Spleen (tissue), 11 donors: ENCODE data around the gene UGCG. TPM values are rescaled to one million over a fixed set of nuclear protein-coding genes. Genes with fewer than 3 reads are reported as not detected.
A peak's percentile ranks its signal among the peaks of the same experiment; 100 is the strongest.

Source experiments
- DNase-seq: peaks from one replicate; pipeline ENCODE4 v3.0.0-alpha.2; 2020
- H3K27ac ChIP-seq, 8 donors: fragments of 200-600 bp; sonication (generic) in 7 of 8; 1 replicate in 4 of 8; 2 replicates in 4 of 8; pipeline versions ENCODE4 v1.5.0 to v1.8.0; 2016 to 2021; ENCODE audit warnings: inconsistent platforms in 4 of 8, mild to moderate bottlenecking in 4 of 8, moderate library complexity in 1 of 8
- H3K27me3 ChIP-seq, 7 donors: fragments of 200-600 bp; sonication (generic) in 6 of 7; replicated peaks in 1 of 7; 1 replicate in 4 of 7; 2 replicates in 3 of 7; pipeline versions ENCODE4 v1.5.0 to v1.8.0; 2016 to 2021; ENCODE audit warnings: inconsistent platforms in 3 of 7, mild to moderate bottlenecking in 1 of 7
- H3K36me3 ChIP-seq, 6 donors: fragments of 200-600 bp; sonication (generic) in 5 of 6; 1 replicate in 4 of 6; 2 replicates in 2 of 6; pipeline versions ENCODE4 v1.5.0 to v1.8.0; 2016 to 2021; ENCODE audit warnings: inconsistent platforms in 2 of 6
- H3K4me1 ChIP-seq, 6 donors: fragments of 200-600 bp; sonication (generic) in 5 of 6; 1 replicate in 3 of 6; 2 replicates in 3 of 6; pipeline versions ENCODE4 v1.5.0 to v1.8.0; 2016 to 2021; ENCODE audit warnings: inconsistent platforms in 3 of 6
- H3K4me3 ChIP-seq, 8 donors: fragments of 200-600 bp; sonication (generic) in 7 of 8; 1 replicate in 4 of 8; 2 replicates in 4 of 8; pipeline versions ENCODE4 v1.5.0 to v1.8.0; 2016 to 2021; ENCODE audit warnings: inconsistent platforms in 4 of 8, mild to moderate bottlenecking in 4 of 8, moderate library complexity in 2 of 8
- H3K9me3 ChIP-seq, 8 donors: fragments of 200-600 bp; sonication (generic) in 7 of 8; 1 replicate in 4 of 8; 2 replicates in 4 of 8; pipeline versions ENCODE4 v1.5.0 to v1.8.0; 2016 to 2021; ENCODE audit warnings: inconsistent platforms in 4 of 8
- CTCF ChIP-seq, 11 experiments: fragments of 200-600 bp in 7 of 11; fragments of 450-650 bp in 4 of 11; sonication (generic) in 4 of 11; IDR thresholded peaks in 8 of 11; conservative IDR thresholded peaks in 3 of 11; 1 replicate in 7 of 11; 2 replicates in 4 of 11; pipeline versions ENCODE4 v1.4.0 to v1.8.0; 2016 to 2021; ENCODE audit warnings: antibody characterized with exemption in 11 of 11, inconsistent platforms in 4 of 11, mild to moderate bottlenecking in 1 of 11
- POLR2A ChIP-seq, 3 donors: fragments of 450-650 bp; IDR thresholded peaks; one replicate each; pipeline ENCODE4 v1.5.1; 2017; ENCODE audit warnings: antibody characterized with exemption in 3 of 3, mild to moderate bottlenecking in 1 of 3
- POLR2AphosphoS5 ChIP-seq, 3 donors: sonication (generic); formaldehyde crosslinking; IDR thresholded peaks; one replicate each; pipeline ENCODE4 v1.5.1; 2017; ENCODE audit warnings: antibody characterized with exemption in 3 of 3
- WGBS, 5 donors: extraction: QIAGEN DNeasy Blood & Tissue Kit in 3 of 5; methylation state at CpG; one replicate each; pipeline versions ENCODE4 v1.1.5 to v1.1.7; 2013 to 2018; 5-methylcytosine and 5-hydroxymethylcytosine counted together
- intact Hi-C: fragments of 100-400 bp; cut with DNase I; formaldehyde crosslinking; loops from one replicate; pipeline ENCODE4 v1.15.0; 2023; ENCODE audit warnings: low total_unique reads
- polyA plus RNA-seq, 3 donors: library from polyadenylated mRNA; stranded (reverse); fragments of 200-250 nt; gene quantifications; one replicate each; pipeline ENCODE4 v1.2.1, GENCODE V29; 2013
- total RNA-seq, 7 donors: library from RNA; depleted of rRNA in 3 of 7; stranded (reverse); fragments of >200 nt in 3 of 7; fragmentation: NEBNext Ultra II Directional in 4 of 7; extraction: Animal tissue kit (Norgen Biotek cat#: 25700) in 4 of 7; gene quantifications; one replicate each; pipeline versions ENCODE4 v1.1.0 to v1.2.1, GENCODE V29; 2016 to 2021
- donor health status: healthy with polysubstance abuse.
- donor health status: DM: no; HTN: no; CAD: no; lungs with moderate emphysema.
- donor health status: DM: no; HTN: no; CAD: no.
- donor health status: Bipolar disorder and iron deficiency.
- donor health status: healthy.
- donor health status: DM: no; HTN: no; CAD: no.
- donor health status: DM: yes; HTN: yes; CAD: no.

Gene UGCG
- total and polyA plus RNA-seq, 10 donors = 18.1 to 178 (median 80.8) TPM

GRCh38 chr9:111913159-111913558 is 16.5 kb downstream of the UGCG start:
- H3K9me3 ChIP-seq = no peaks in the 10 kb centered on the region
- DNase-seq = no peak
- peaks cover 0 to 42% (median 9%) of the 10 kb centered on the region in 6 donors for H3K36me3 ChIP-seq
- H3K4me1 ChIP-seq = peaks cover 65 to 100% (median 96%) of the 10 kb centered on the region in 6 donors
- no peak overlapping the region for H3K4me3 ChIP-seq
- 60 to 76% (median 64%) methylated on average over 6 of the region's 6 CpGs for WGBS, 5 donors
- H3K27me3 ChIP-seq = no peaks in the 10 kb centered on the region
- TF ChIP-seq POLR2AphosphoS5 (IDR thresholded peaks at IDR 0.05) = peak in 1 of 3 donors; percentile 9
- TF ChIP-seq CTCF (IDR thresholded peaks at IDR 0.05 in 8 of 11, conservative IDR thresholded peaks at IDR 0.05 in 3 of 11) = no peak
- intact Hi-C loops = no loop called here
- H3K27ac ChIP-seq = peak overlapping the region in 7 of 8 donors; percentile 1 to 75 (median 69)

- Histone ChIP-seq H3K4me3 (peak overlapping the region in 1 of 8 donors; percentile 22), H3K27ac (peak overlapping the region in 6 of 8 donors; percentile 2 to 75 (median 69)), H3K9me3 (no peaks in the 10 kb centered on the region), H3K36me3 (peaks cover 0 to 59% (median 21%) of the 10 kb centered on the region in 6 donors), H3K4me1 (peaks cover 57 to 98% (median 92%) of the 10 kb centered on the region in 6 donors), H3K27me3 (no peaks in the 10 kb centered on the region)
- intact Hi-C loops = no loop called here
- 34 to 46% (median 36%) methylated on average over 4 of the region's 4 CpGs for WGBS, 5 donors
- TF ChIP-seq POLR2AphosphoS5 (IDR thresholded peaks at IDR 0.05) (no peak), POLR2A (IDR thresholded peaks at IDR 0.05) (no peak), CTCF (IDR thresholded peaks at IDR 0.05 in 8 of 11, conservative IDR thresholded peaks at IDR 0.05 in 3 of 11) (no peak)
- no peak for DNase-seq
Observed at GRCh38 chr9:111914749-111915424, 18.3 kb downstream of the UGCG start.

DNA sequence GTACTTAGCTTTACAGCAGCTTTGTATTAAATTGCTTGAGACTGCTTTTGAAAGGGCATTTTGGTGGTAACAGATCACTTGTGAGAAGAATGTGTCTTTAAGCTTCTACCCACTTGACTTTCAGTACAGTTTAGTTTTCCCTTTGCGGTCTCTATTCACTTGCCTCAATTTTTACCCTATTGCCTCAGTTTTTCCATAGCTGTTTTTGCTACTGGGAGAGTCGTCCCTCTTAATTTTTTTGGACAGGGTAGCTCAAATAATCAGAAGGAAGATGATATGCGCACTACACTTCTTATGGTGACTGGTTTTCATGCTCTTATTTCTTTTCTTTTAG is 18.8 kb downstream of the UGCG start:
- peaks cover 52 to 98% (median 92%) of the 10 kb centered on the region in 6 donors for H3K4me1 ChIP-seq
- H3K27ac ChIP-seq = peak overlapping the region in 5 of 8 donors; percentile 2 to 75 (median 69)
- H3K36me3 ChIP-seq = peaks cover 0 to 64% (median 24%) of the 10 kb centered on the region in 6 donors
- DNase-seq = no peak
- TF ChIP-seq POLR2AphosphoS5 (IDR thresholded peaks at IDR 0.05) (no peak), CTCF (IDR thresholded peaks at IDR 0.05 in 8 of 11, conservative IDR thresholded peaks at IDR 0.05 in 3 of 11) (no peak), POLR2A (IDR thresholded peaks at IDR 0.05) (no peak)
- no peaks in the 10 kb centered on the region for H3K9me3 ChIP-seq
- 64 to 76% (median 67%) methylated on average over 3 of the region's 3 CpGs for WGBS, 5 donors
- intact Hi-C loops = no loop called here
- no peaks in the 10 kb centered on the region for H3K27me3 ChIP-seq
- peak overlapping the region in 1 of 8 donors; percentile 22 for H3K4me3 ChIP-seq

GRCh38 chr9:111916234-111916645 is 19.6 kb downstream of the UGCG start:
- TF ChIP-seq POLR2A (IDR thresholded peaks at IDR 0.05) = no peak
- TF ChIP-seq CTCF (IDR thresholded peaks at IDR 0.05 in 8 of 11, conservative IDR thresholded peaks at IDR 0.05 in 3 of 11) = no peak
- TF ChIP-seq POLR2AphosphoS5 (IDR thresholded peaks at IDR 0.05) = peak in 1 of 3 donors; percentile 19
- Histone ChIP-seq H3K4me3 (peak overlapping the region in 1 of 8 donors; percentile 4), H3K27me3 (no peaks in the 10 kb centered on the region), H3K4me1 (peaks cover 48 to 98% (median 88%) of the 10 kb centered on the region in 6 donors), H3K9me3 (no peaks in the 10 kb centered on the region), H3K36me3 (peaks cover 0 to 67% (median 32%) of the 10 kb centered on the region in 6 donors), H3K27ac (peak overlapping the region in 7 of 8 donors; percentile 5 to 75 (median 69))
- WGBS, 5 donors = 38 to 61% (median 49%) methylated on average over 3 of the region's 3 CpGs
- no peak for DNase-seq
- intact Hi-C loops = no loop called here
